H1 (cell line): ENCODE measurements around the gene SFT2D1. TPM values are rescaled to one million over a fixed set of nuclear protein-coding genes. Genes with fewer than 3 reads are reported as not detected.

ENCODE experiments used
- CTCF ChIA-PET: fragments of 300-600 bp; sonication (Branson Sonifier 250); formaldehyde crosslinking; loops from one replicate; lab custom pipeline; 2021; ENCODE audit not compliant: partially characterized antibody; lab: Charles Lee
- POLR2A ChIA-PET: fragments of 300-600 bp; sonication (Branson Sonifier 250); formaldehyde crosslinking; loops from one replicate; lab custom pipeline; 2021; ENCODE audit warnings: inconsistent platforms; ENCODE audit not compliant: partially characterized antibody; lab: Charles Lee
- DNase-seq, 2 experiments: peaks; one replicate each; pipeline versions ENCODE4 v3.0.0 to v3.0.0-alpha.2; 2010 to 2022; ENCODE audit warnings: low spot score in 2 of 2, low read depth in 1 of 2, mixed read lengths in 1 of 2
- FAIRE-seq: peaks from 2 replicates; lab custom pipeline; 2011; peaks lifted over from hg19 to GRCh38; lab: Jason Lieb, UNC
- H2AFZ ChIP-seq: 2 replicates; pipeline ENCODE4 v1.8.1; 2012; ENCODE audit warnings: low read length, inconsistent platforms
- H2AK5ac ChIP-seq: 2 replicates; pipeline ENCODE4 v1.6.1; 2013; ENCODE audit warnings: low read depth, low read length
- H2BK120ac ChIP-seq: replicated peaks from 2 replicates; pipeline ENCODE3; 2013; ENCODE audit warnings: low read depth, low read length, inconsistent platforms
- H2BK12ac ChIP-seq: 2 replicates; pipeline ENCODE4 v1.6.1; 2013; ENCODE audit warnings: low read depth, low read length
- H2BK15ac ChIP-seq: 2 replicates; pipeline ENCODE4 v1.6.1; 2013; ENCODE audit warnings: low read length
- H2BK20ac ChIP-seq: 2 replicates; pipeline ENCODE4 v1.6.1; 2013; ENCODE audit warnings: low read length
- H2BK5ac ChIP-seq: 2 replicates; pipeline ENCODE4 v1.6.1; 2013; ENCODE audit warnings: low read depth, low read length
- H3K14ac ChIP-seq: 2 replicates; pipeline ENCODE4 v1.6.1; 2013; ENCODE audit warnings: inconsistent platforms; ENCODE audit not compliant: insufficient read length
- H3K18ac ChIP-seq: 2 replicates; pipeline ENCODE4 v1.6.1; 2013; ENCODE audit warnings: low read length; ENCODE audit errors: extremely low read depth
- H3K23ac ChIP-seq: 2 replicates; pipeline ENCODE4 v1.6.1; 2013; ENCODE audit warnings: inconsistent platforms; ENCODE audit not compliant: insufficient read length
- H3K23me2 ChIP-seq: 2 replicates; pipeline ENCODE4 v1.6.1; 2013; ENCODE audit warnings: low read depth, low read length
- H3K27ac ChIP-seq: 2 replicates; pipeline ENCODE4 v1.6.1; 2011; ENCODE audit warnings: low read depth, low read length, inconsistent platforms
- H3K27me3 ChIP-seq, 4 experiments: replicated peaks in 1 of 4; 1 replicate in 1 of 4; 2 replicates in 3 of 4; pipeline versions ENCODE4 v1.6.1 to v1.8.1; 2011 to 2013; ENCODE audit warnings: low read length in 3 of 4, mild to moderate bottlenecking in 3 of 4, inconsistent platforms in 2 of 4, mixed read lengths in 2 of 4, moderate library complexity in 1 of 4; ENCODE audit not compliant: control insufficient read depth in 3 of 4, insufficient read depth in 3 of 4; ENCODE audit errors: extremely low read depth in 1 of 4
- H3K36me3 ChIP-seq, 4 experiments: 2 replicates each; pipeline versions ENCODE4 v1.6.1 to v1.8.1; 2011 to 2013; ENCODE audit warnings: mild to moderate bottlenecking in 4 of 4, low read length in 3 of 4, moderate library complexity in 2 of 4, control low read depth in 1 of 4, inconsistent platforms in 1 of 4; ENCODE audit not compliant: insufficient read depth in 4 of 4, control insufficient read depth in 2 of 4
- H3K4ac ChIP-seq: replicated peaks from 2 replicates; pipeline ENCODE3; 2013; ENCODE audit warnings: low read length, low read depth, mixed read lengths, inconsistent platforms; ENCODE audit not compliant: insufficient read length
- H3K4me1 ChIP-seq, 4 experiments: replicated peaks in 1 of 4; 1 replicate in 1 of 4; 2 replicates in 3 of 4; pipeline versions ENCODE4 v1.6.1 to v1.8.1; 2011 to 2013; ENCODE audit warnings: low read length in 3 of 4, inconsistent platforms in 2 of 4, mixed read lengths in 1 of 4; ENCODE audit not compliant: insufficient read depth in 4 of 4, control insufficient read depth in 3 of 4
- H3K4me2 ChIP-seq, 2 experiments: 2 replicates each; pipeline versions ENCODE4 v1.6.1 to v1.8.1; 2011 to 2013; ENCODE audit warnings: low read depth in 2 of 2, low read length in 2 of 2, control low read depth in 1 of 2, inconsistent platforms in 1 of 2, mild to moderate bottlenecking in 1 of 2; ENCODE audit not compliant: insufficient read depth in 1 of 2
- H3K4me3 ChIP-seq, 4 experiments: fragments of 200-600, 300-600 bp in 1 of 4; sonication (generic), shearing (Covaris generic), sonication (Bioruptor Twin) in 1 of 4; 2 replicates each; pipeline versions ENCODE4 v1.5.1 to v1.8.1; 2011 to 2016; ENCODE audit warnings: low read length in 4 of 4, low read depth in 3 of 4, control low read depth in 2 of 4, inconsistent platforms in 2 of 4, mild to moderate bottlenecking in 2 of 4, mixed read lengths in 1 of 4, moderate library complexity in 1 of 4; ENCODE audit not compliant: insufficient read depth in 2 of 4; ENCODE audit errors: extremely low read depth in 1 of 4
- H3K56ac ChIP-seq: replicated peaks from 2 replicates; pipeline ENCODE3; 2013; ENCODE audit warnings: low read depth, mild to moderate bottlenecking, mixed read lengths, low read length, inconsistent platforms; ENCODE audit not compliant: insufficient read length
- H3K79me1 ChIP-seq: 2 replicates; pipeline ENCODE4 v1.6.1; 2013; ENCODE audit warnings: low read depth, low read length, control low read depth
- H3K79me2 ChIP-seq, 2 experiments: 2 replicates each; pipeline versions ENCODE4 v1.6.1 to v1.8.1; 2012 to 2013; ENCODE audit warnings: low read length in 2 of 2, mild to moderate bottlenecking in 2 of 2, inconsistent platforms in 1 of 2; ENCODE audit not compliant: insufficient read depth in 2 of 2, control insufficient read depth in 1 of 2
- H3K9ac ChIP-seq, 4 experiments: replicated peaks in 1 of 4; 1 replicate in 1 of 4; 2 replicates in 3 of 4; pipeline versions ENCODE4 v1.6.1 to v1.8.1; 2011 to 2013; ENCODE audit warnings: low read depth in 3 of 4, low read length in 3 of 4, control low read depth in 2 of 4, mild to moderate bottlenecking in 2 of 4, moderate library complexity in 2 of 4, inconsistent platforms in 1 of 4; ENCODE audit errors: extremely low read depth in 1 of 4
- H3K9me3 ChIP-seq, 2 experiments: 2 replicates each; pipeline versions ENCODE4 v1.6.1 to v1.8.1; 2012 to 2013; ENCODE audit warnings: mild to moderate bottlenecking in 2 of 2, moderate library complexity in 2 of 2, control low read depth in 1 of 2, inconsistent platforms in 1 of 2, low read depth in 1 of 2, low read length in 1 of 2, mixed read lengths in 1 of 2; ENCODE audit not compliant: insufficient read depth in 2 of 2
- H4K20me1 ChIP-seq, 2 experiments: replicated peaks in 1 of 2; 2 replicates each; pipeline versions ENCODE3 to v1.8.1; 2011 to 2013; ENCODE audit warnings: inconsistent platforms in 2 of 2, low read length in 2 of 2, mild to moderate bottlenecking in 1 of 2; ENCODE audit not compliant: insufficient read depth in 2 of 2, control insufficient read depth in 1 of 2
- H4K5ac ChIP-seq: 2 replicates; pipeline ENCODE4 v1.6.1; 2013; ENCODE audit warnings: low read length, low read depth, mixed read lengths, inconsistent platforms; ENCODE audit not compliant: insufficient read length
- H4K8ac ChIP-seq: 2 replicates; pipeline ENCODE4 v1.8.0; 2013; ENCODE audit warnings: mild to moderate bottlenecking, moderate library complexity, low read length, inconsistent platforms; ENCODE audit not compliant: insufficient read depth; ENCODE audit errors: extremely low read depth
- H4K91ac ChIP-seq: replicated peaks from 2 replicates; pipeline ENCODE3; 2013; ENCODE audit warnings: low read length, mixed read lengths, inconsistent platforms; ENCODE audit not compliant: insufficient read length
- KDM1A ChIP-seq: fragments of 200-600, 300-600 bp; sonication (generic); IDR thresholded peaks from 2 replicates; pipeline ENCODE4 v1.7.1; 2016; ENCODE audit warnings: mild to moderate bottlenecking, low read length, borderline replicate concordance
- RNF2 ChIP-seq: fragments of 200-900, 300-1000 bp; sonication (generic); IDR thresholded peaks from 2 replicates; pipeline ENCODE4 v1.7.1; 2016; ENCODE audit warnings: borderline replicate concordance, low read depth, mild to moderate bottlenecking, antibody characterized with exemption, low read length; ENCODE audit not compliant: poor library complexity, severe bottlenecking; ENCODE audit errors: missing control alignments
- RXRA ChIP-seq: IDR thresholded peaks from 2 replicates; pipeline ENCODE4 v1.6.1; 2011; ENCODE audit warnings: low read depth, mild to moderate bottlenecking, low read length, moderate library complexity; ENCODE audit not compliant: insufficient read depth
- SP2 ChIP-seq: IDR thresholded peaks from 2 replicates; pipeline ENCODE4 v1.6.1; 2012; ENCODE audit warnings: mild to moderate bottlenecking, low read length, inconsistent platforms
- TAF1 ChIP-seq: IDR thresholded peaks from 2 replicates; pipeline ENCODE4 v1.6.1; 2011; ENCODE audit warnings: mild to moderate bottlenecking, low read depth, low read length
- TBP ChIP-seq: IDR thresholded peaks from 2 replicates; pipeline ENCODE4 v1.6.1; 2011; ENCODE audit warnings: low read depth, low read length, improper control_type of control experiment
- WGBS, 2 experiments: shearing (Covaris generic) in 1 of 2; methylation state at CpG; one replicate each; pipeline versions ENCODE4 v1.1.6 to v1.1.7; 2013 to 2015; ENCODE audit warnings: low lambda C conversion rate in 2 of 2, mixed read lengths in 2 of 2, inconsistent platforms in 1 of 2, low coverage in 1 of 2, missing lambda C conversion rate in 1 of 2; ENCODE audit not compliant: insufficient replicate concordance in 2 of 2, insufficient coverage in 1 of 2, insufficient read length in 1 of 2; ENCODE audit errors: extremely low coverage in 1 of 2, missing lambda C conversion rate in 1 of 2; 5-methylcytosine and 5-hydroxymethylcytosine counted together
- polyA plus RNA-seq, 7 experiments: library from polyadenylated mRNA; depleted of rRNA in 3 of 7; stranded (reverse) in 5 of 7; unstranded in 2 of 7; fragments of >200 nt in 5 of 7; fragments of 200-250 nt in 2 of 7; gene quantifications; 1 replicate in 5 of 7; 2 replicates in 1 of 7; 4 replicates in 1 of 7; pipeline versions ENCODE4 v1.2.1 to v1.2.3, GENCODE V29; 2011 to 2013; ENCODE audit warnings: missing spikeins in 2 of 7, mixed read lengths in 2 of 7
- total RNA-seq: library from RNA; stranded (reverse); fragmentation: NEBNext Ultra II Directional; extraction: Animal tissue kit (Norgen Biotek cat#: 25700); gene quantifications from 2 replicates; pipeline ENCODE4 v1.2.1, GENCODE V29; 2021

Gene SFT2D1
- total and polyA plus RNA-seq, 2 of the 8 experiments (the other 6 are each of a cell fraction or from before 2014, with no cell fraction given): 52.3 to 76.1 TPM

DNA sequence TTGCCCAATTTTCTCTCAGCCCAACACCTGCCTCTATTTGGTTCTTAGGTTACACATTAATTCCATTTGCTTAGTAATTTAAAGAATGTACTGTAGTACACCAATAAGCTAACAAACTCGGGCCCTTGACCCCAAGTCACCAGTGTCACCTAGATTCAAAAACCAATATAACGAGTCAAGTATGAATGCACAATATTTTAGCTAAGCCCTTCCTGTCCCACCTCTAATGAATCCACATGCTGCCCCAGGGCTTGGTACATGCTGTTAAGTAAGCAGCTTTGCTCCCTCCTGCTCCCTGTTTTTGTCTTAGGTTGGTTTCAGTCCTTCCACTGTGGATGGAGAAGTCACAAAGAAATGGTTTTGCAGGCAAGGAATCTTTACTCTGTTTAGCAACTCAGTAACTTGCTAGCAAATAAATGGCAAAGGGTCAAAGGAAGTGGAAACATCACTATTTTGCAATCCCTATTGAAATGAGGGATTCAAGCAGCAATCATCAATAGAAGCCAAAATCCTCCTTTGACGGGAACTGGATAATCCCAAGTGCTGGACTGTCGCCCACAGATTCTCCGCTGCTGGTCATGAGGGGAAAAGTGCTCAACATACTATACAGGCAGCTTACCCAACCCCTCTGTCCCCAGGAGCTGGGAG lies 45.4 kb upstream of the SFT2D1 start:
- H3K18ac ChIP-seq: no peak overlapping the region
- no peak overlapping the region; a peak in 1 of 7 replicates for H3K9ac ChIP-seq
- no peak overlapping the region for H3K14ac ChIP-seq
- no peak overlapping the region for H3K56ac ChIP-seq
- H3K4me3 ChIP-seq: no peak overlapping the region
- WGBS, 2 experiments: 89% methylated on average over 5 of the region's 5 CpGs; no CpG with 5 or more reads in 1 of the 2 experiments
- ChIA-PET POLR2A (interaction anchor here (1.0 to 1.7 kb wide), 3 partner anchors 51 to 79 kb away, joined by 3 to 4 read pairs (median 3); no protein-coding TSS in a partner anchor), CTCF (interaction anchor here (0.8 to 2.5 kb wide), 5 partner anchors 11 to 74 kb away, joined by 3 to 13 read pairs (median 4); no protein-coding TSS in a partner anchor)
- no peaks in the 10 kb centered on the region; a peak in 1 of 7 replicates for H3K27me3 ChIP-seq
- no peak overlapping the region for H2BK5ac ChIP-seq
- no peak overlapping the region for H3K27ac ChIP-seq
- H2AK5ac ChIP-seq: no peak overlapping the region
- peaks cover 2% of the 10 kb centered on the region; the same call in 1 of the 2 replicates for H3K23me2 ChIP-seq
- no peak overlapping the region for H2BK12ac ChIP-seq
- H3K9me3 ChIP-seq: no peaks in the 10 kb centered on the region
- no peak overlapping the region for H3K4me2 ChIP-seq
- H4K20me1 ChIP-seq: no peaks in the 10 kb centered on the region
- FAIRE-seq: no peak
- TF ChIP-seq RXRA: no peak
- TF ChIP-seq SP2: no peak
- TF ChIP-seq TAF1: no peak
- TF ChIP-seq TBP: no peak
- TF ChIP-seq RNF2: no peak
- no peak for TF ChIP-seq KDM1A
- TF ChIP-seq, all 59 proteins: peak for 0
- no peak overlapping the region for H2AFZ ChIP-seq
- DNase-seq: no peak
- H4K5ac ChIP-seq: no peak overlapping the region
- H2BK120ac ChIP-seq: no peak overlapping the region
- H3K79me2 ChIP-seq: no peaks in the 10 kb centered on the region
- H3K79me1 ChIP-seq: no peaks in the 10 kb centered on the region
- H3K4me1 ChIP-seq: no peaks in the 10 kb centered on the region; a peak in 1 of 7 replicates
- H4K8ac ChIP-seq: no peak overlapping the region
- H2BK15ac ChIP-seq: no peak overlapping the region
- no peak overlapping the region for H3K23ac ChIP-seq
- H3K4ac ChIP-seq: no peak overlapping the region
- no peak overlapping the region for H4K91ac ChIP-seq
- no peak overlapping the region for H2BK20ac ChIP-seq
- no peaks in the 10 kb centered on the region for H3K36me3 ChIP-seq
